ENCODE data around the gene IZUMO1R.
A peak's percentile ranks its signal among the peaks of the same experiment; 100 is the strongest.
"Not testable (repeated sequence)": the region's sequence is repeated elsewhere in the genome, so short reads cannot be mapped to it uniquely, and the experiment has no call there.

The IZUMO1R gene

GRCh38 chr11:94325681-94326080 is 21.3 kb downstream of the IZUMO1R start:
- DNase-seq (ENCODE audit: low read depth in 2 of 2), result peak; percentile 2 to 44

DNA sequence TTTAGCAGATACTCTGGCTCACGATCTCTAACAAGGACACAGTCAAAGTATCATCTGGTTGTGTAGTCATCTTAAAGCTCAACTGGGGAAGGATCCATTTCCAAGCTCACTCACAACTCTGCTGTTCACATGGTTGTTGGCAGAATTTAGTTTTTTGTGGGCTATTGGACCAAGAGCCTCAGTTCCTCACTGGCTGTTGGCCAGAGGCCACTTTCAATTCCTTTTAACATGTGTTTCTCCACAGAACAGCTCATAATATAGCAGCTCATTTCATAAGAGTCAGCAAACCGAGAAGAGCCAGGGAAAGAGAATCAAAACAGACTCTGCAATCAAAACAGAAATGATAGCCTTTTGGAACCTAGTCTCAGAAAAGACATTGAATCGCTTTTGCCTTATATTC is 22.6 kb downstream of the IZUMO1R start:
- DNase-seq (ENCODE audit: low read depth in 2 of 2), result no peak

- no peak for DNase-seq (ENCODE audit: low read depth in 2 of 2)
Observed at GRCh38 chr11:94328587-94329080, 24.3 kb downstream of the IZUMO1R start.

DNA sequence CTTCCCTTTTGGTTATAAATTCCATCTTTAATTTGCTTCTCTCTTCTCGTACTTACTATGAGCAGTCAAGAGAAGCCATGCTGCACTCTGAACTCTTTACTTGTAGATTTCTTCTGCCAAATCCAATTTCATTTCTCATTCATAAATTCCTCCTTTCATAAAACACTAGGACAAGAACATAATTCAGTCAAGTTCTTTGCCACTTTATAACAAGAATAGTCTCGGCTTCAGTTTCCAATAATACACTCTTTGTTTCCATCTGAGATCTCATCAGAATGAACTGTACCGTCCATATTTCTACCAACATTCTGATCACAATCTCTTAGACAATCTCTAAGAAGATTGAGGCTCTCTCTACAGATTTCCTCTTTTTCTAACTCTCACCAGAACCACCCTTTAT is 25.1 kb downstream of the IZUMO1R start:
- DNase-seq (ENCODE audit: low read depth in 2 of 2), result no peak

- no peak for DNase-seq (ENCODE audit: low read depth in 2 of 2)
Observed at GRCh38 chr11:94330789-94331188, 26.4 kb downstream of the IZUMO1R start.

DNA sequence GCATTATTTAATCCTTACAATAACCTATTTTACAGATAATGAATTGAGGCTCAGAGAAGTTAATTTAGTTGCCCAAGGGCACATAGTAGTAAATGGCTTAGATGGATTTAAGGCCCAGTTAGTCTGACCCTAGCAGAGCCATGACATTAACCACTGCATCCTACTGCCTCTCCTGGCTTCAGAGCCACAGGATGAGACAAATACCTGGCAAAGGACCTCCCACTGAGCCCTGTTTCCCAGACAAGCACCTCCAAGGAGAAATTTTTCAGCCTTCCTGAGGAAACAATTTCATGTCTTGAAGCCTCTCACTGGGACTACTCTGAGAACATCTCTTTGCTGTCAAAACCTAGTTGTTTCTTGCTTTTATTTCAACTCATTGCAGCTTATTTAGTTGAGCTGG is 28.4 kb downstream of the IZUMO1R start:
- no peak for DNase-seq (ENCODE audit: low read depth in 2 of 2)

DNA sequence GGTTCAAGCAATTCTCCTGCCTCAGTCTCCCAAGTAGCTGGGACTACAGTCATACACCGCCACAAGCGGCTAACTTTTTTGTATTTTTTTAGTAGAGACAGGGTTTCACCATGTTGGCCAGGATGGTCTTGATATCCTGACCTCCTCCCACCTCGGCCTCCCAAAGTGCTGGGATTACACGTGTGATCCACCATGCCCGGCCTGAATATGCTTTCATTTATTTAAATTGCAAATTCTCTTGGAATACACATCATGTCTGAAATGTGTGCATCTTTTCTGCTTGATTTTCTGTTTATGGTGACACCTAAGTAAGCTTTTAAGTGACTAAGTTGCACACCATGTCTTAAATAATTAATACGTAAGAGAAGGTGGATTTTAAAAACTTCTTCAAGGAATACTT is 31.7 kb downstream of the IZUMO1R start:
- no peak for DNase-seq (ENCODE audit: low read depth in 2 of 2)

GRCh38 chr11:94338651-94339050 is 34.3 kb downstream of the IZUMO1R start:
- DNase-seq (ENCODE audit: low read depth in 2 of 2), result no peak

DNA sequence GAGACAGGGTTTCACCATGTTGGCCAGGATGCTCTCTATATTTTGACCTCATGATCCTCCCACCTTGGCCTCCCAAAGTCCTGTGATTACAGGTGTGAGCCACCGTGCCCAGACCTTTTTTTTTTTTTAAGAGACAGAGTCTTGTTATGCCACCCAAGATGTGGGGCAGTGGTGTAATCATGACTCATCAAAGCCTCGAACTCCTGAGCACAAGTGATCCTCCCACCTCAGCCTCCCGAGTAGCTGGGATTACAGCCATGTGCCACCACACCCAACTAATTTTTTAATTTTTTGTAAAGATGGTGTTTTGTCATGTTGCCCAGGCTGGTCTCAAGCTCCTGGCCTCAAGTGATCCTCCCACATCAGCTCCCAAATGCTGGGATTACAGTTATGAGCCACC is 37.9 kb downstream of the IZUMO1R start:
- DNase-seq (ENCODE audit: low read depth in 2 of 2), result no peak

DNA sequence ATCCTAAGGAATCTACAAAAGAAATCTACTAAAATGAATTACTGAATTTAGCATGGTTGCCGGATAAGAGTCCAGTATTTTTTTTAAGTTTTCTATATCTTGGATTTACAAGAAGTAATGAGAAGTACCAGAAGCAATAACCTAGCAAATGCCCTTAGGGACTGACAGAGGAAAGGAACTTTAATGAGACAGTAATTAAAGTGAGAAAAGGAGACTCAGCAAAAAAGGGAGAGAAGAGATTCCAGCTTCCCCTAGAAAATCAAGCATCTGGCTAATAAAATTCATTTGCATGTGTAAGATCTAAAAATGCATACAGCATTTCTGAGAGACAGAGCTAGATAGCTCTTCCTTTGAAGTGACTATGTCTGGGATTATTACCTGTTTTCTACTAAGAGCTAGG is 39.1 kb downstream of the IZUMO1R start:
- DNase-seq (ENCODE audit: low read depth in 2 of 2), result no peak

DNA sequence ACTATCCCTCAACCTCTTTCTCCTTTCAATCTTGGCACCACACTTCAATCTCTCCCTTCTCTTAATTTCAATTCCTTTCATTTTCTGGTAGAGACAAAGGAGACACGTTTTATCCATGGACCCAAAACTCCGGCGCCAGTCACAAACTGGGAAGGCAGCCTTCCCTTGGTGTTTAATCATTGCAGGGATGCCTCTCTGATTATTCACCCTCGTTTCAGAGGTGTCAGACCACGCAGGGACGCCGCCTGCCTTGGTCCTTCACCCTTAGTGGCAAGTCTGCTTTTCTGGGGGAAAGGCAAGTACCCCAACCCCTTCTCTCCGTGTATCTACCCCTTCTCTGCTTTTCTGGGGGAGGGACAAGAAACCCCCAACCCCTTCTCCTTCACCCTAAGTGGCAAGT is 41.9 kb downstream of the IZUMO1R start:
- DNase-seq (ENCODE audit: low read depth in 2 of 2), result not testable (repeated sequence)

DNA sequence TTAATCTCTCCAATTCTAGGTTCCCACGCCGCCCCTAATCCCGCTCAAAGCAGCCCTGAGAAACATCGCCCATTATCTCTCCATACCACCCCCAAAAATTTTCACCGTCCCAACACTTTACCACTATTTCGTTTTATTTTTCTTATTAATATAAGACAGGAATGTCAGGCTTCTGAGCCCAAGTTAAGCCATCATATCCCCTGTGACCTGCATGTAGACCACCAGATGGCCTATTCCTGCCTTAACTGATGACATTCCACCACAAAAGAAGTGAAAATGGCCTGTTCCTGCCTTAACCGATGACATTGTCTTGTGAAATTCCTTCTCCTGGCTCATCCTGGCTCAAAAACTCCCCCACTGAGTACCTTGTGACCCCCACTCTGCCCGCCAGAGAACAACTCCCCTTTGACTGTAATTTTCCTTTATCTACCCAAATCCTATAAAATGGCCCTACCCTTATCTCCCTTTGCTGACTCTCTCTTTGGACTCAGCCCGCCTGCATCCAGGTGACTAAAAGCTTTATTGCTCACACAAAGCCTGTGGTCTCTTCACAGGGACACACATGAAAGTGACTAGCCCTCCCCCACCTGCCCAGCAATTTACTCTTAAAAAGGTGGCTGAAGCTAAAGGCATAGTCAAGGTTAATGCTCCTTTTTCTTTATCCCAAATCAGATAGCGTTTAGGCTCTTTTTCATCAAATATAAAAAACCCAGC is 46.6 kb downstream of the IZUMO1R start:
- not testable (repeated sequence) for DNase-seq (ENCODE audit: low read depth in 2 of 2)
